HepG2 (cell line): ENCODE data around the gene CDH1. TPM values are rescaled to one million over a fixed set of nuclear protein-coding genes. Genes with fewer than 3 reads are reported as not detected.

Experiments used
- IRF2 ChIP-seq: IDR thresholded peaks from 2 replicates; pipeline ENCODE4 v1.6.1; 2018; ENCODE audit warnings: missing genetic modification reagents, missing compliant biosample characterization
- KIAA2018 ChIP-seq: sonication (generic); formaldehyde crosslinking; IDR thresholded peaks from 2 replicates; pipeline ENCODE4 v1.5.0; 2020; ENCODE audit warnings: mild to moderate bottlenecking, missing genetic modification reagents, borderline replicate concordance
- MED13 ChIP-seq: sonication (generic); formaldehyde crosslinking; IDR thresholded peaks from 2 replicates; pipeline ENCODE4 v1.5.0; 2020; ENCODE audit warnings: missing genetic modification reagents
- NFKBIZ ChIP-seq: IDR thresholded peaks from 2 replicates; pipeline ENCODE4 v1.6.1; 2018; ENCODE audit warnings: missing genetic modification reagents, missing compliant biosample characterization
- NRL ChIP-seq: sonication (generic); formaldehyde crosslinking; IDR thresholded peaks from 2 replicates; pipeline ENCODE4 v1.5.0; 2020; ENCODE audit warnings: missing genetic modification reagents, mild to moderate bottlenecking, moderate library complexity, borderline replicate concordance
- PITX1 ChIP-seq: sonication (generic); formaldehyde crosslinking; IDR thresholded peaks from 2 replicates; pipeline ENCODE4 v1.5.1; 2020; ENCODE audit warnings: mild to moderate bottlenecking, missing genetic modification reagents
- SALL1 ChIP-seq: sonication (generic); formaldehyde crosslinking; IDR thresholded peaks from 2 replicates; pipeline ENCODE4 v1.8.0; 2022; ENCODE audit warnings: mild to moderate bottlenecking, missing genetic modification reagents
- ZNF263 ChIP-seq: sonication (generic); formaldehyde crosslinking; IDR thresholded peaks from 2 replicates; pipeline ENCODE4 v1.4.0; 2020; ENCODE audit warnings: missing genetic modification reagents
- ZNF331 ChIP-seq: sonication (generic); formaldehyde crosslinking; IDR thresholded peaks from 2 replicates; pipeline ENCODE4 v1.4.0; 2020; ENCODE audit warnings: missing genetic modification reagents
- ZNF543 ChIP-seq: sonication (generic); formaldehyde crosslinking; IDR thresholded peaks from 2 replicates; pipeline ENCODE4 v1.4.0; 2020; ENCODE audit warnings: mild to moderate bottlenecking, missing genetic modification reagents
- ZNF746 ChIP-seq: sonication (generic); formaldehyde crosslinking; IDR thresholded peaks from 2 replicates; pipeline ENCODE4 v1.8.0; 2022; ENCODE audit warnings: mild to moderate bottlenecking, missing genetic modification reagents
- ZNF768 ChIP-seq: sonication (generic); formaldehyde crosslinking; IDR thresholded peaks from 2 replicates; pipeline ENCODE4 v1.4.0; 2020; ENCODE audit warnings: missing genetic modification reagents
- polyA plus RNA-seq, 8 experiments: library from polyadenylated mRNA; depleted of rRNA in 3 of 8; stranded (reverse) in 7 of 8; unstranded in 1 of 8; fragments of >200 nt; fragmentation: Illumina TruSeq in 4 of 8; extraction: Trizol in 4 of 8; gene quantifications; 2 replicates each; pipeline versions ENCODE4 v1.2.1 to v1.2.3, GENCODE V29; 2011 to 2016; ENCODE audit warnings: low read depth in 4 of 8, missing spikeins in 1 of 8, mixed read lengths in 1 of 8; ENCODE audit not compliant: insufficient read depth in 1 of 8
- total RNA-seq, 5 experiments: library from RNA; depleted of rRNA; stranded (reverse); fragments of >200 nt; fragmentation: Illumina TruSeq; extraction: Trizol; gene quantifications; 2 replicates each; pipeline ENCODE4 v1.2.3, GENCODE V29; 2016; ENCODE audit warnings: low read depth in 1 of 5
- TF ChIP-seq, protein P1 (sequence below): sonication (generic); formaldehyde crosslinking; IDR thresholded peaks from 2 replicates; pipeline ENCODE4 v1.5.1; 2020; ENCODE audit warnings: mild to moderate bottlenecking, missing genetic modification reagents
- TF ChIP-seq, protein P2 (sequence below): sonication (generic); formaldehyde crosslinking; IDR thresholded peaks from 2 replicates; pipeline ENCODE4 v1.4.0; 2020; ENCODE audit warnings: missing genetic modification reagents, borderline replicate concordance
- TF ChIP-seq, protein P3 (sequence below): sonication (generic); formaldehyde crosslinking; IDR thresholded peaks from 2 replicates; pipeline ENCODE4 v1.8.0; 2022; ENCODE audit warnings: mild to moderate bottlenecking, missing genetic modification reagents, borderline replicate concordance

CDH1 gene
- total and polyA plus RNA-seq, 2 of the 13 experiments (the other 11 are each of a cell fraction or from before 2014, with no cell fraction given) = 0.95 to 9.8 TPM

- TF ChIP-seq, protein P1, sequence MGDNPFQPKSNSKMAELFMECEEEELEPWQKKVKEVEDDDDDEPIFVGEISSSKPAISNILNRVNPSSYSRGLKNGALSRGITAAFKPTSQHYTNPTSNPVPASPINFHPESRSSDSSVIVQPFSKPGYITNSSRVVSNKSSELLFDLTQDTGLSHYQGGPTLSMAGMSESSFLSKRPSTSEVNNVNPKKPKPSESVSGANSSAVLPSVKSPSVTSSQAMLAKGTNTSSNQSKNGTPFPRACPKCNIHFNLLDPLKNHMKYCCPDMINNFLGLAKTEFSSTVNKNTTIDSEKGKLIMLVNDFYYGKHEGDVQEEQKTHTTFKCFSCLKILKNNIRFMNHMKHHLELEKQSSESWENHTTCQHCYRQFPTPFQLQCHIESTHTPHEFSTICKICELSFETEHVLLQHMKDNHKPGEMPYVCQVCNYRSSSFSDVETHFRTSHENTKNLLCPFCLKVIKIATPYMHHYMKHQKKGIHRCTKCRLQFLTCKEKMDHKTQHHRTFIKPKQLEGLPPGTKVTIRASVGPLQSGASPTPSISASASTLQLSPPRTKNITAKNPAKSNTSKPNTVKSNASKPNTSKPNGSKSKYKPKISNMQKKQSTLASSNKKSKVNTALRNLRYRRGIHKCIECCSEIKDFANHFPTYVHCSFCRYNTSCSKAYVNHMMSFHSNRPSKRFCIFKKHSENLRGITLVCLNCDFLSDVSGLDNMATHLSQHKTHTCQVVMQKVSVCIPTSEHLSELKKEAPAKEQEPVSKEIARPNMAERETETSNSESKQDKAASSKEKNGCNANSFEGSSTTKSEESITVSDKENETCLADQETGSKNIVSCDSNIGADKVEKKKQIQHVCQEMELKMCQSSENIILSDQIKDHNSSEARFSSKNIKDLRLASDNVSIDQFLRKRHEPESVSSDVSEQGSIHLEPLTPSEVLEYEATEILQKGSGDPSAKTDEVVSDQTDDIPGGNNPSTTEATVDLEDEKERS (CRISPR knock-in tag) = peak; percentile 73; the same call in 1 of the 2 replicates
- TF ChIP-seq ZNF331 (CRISPR knock-in tag) = peak; percentile 82
- TF ChIP-seq ZNF543 (CRISPR knock-in tag) = peak; percentile 92
- peak; percentile 79; the same call in 1 of the 2 replicates for TF ChIP-seq NRL (CRISPR knock-in tag)
- no peak; the same call in none of the 2 replicates for TF ChIP-seq ZNF768 (CRISPR knock-in tag)
- TF ChIP-seq, protein P2, sequence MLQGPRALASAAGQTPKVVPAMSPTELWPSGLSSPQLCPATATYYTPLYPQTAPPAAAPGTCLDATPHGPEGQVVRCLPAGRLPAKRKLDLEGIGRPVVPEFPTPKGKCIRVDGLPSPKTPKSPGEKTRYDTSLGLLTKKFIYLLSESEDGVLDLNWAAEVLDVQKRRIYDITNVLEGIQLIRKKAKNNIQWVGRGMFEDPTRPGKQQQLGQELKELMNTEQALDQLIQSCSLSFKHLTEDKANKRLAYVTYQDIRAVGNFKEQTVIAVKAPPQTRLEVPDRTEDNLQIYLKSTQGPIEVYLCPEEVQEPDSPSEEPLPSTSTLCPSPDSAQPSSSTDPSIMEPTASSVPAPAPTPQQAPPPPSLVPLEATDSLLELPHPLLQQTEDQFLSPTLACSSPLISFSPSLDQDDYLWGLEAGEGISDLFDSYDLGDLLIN (CRISPR knock-in tag) = no peak; the same call in 1 of the 2 replicates
- TF ChIP-seq IRF2 = peak; percentile 53
- peak; percentile 51; the same call in 1 of the 2 replicates for TF ChIP-seq ZNF263 (CRISPR knock-in tag)
- 0 out of 2 replicates have a peak, but pooled peaks have one; percentile 22 for TF ChIP-seq NFKBIZ (CRISPR knock-in tag)
- TF ChIP-seq, protein P3, sequence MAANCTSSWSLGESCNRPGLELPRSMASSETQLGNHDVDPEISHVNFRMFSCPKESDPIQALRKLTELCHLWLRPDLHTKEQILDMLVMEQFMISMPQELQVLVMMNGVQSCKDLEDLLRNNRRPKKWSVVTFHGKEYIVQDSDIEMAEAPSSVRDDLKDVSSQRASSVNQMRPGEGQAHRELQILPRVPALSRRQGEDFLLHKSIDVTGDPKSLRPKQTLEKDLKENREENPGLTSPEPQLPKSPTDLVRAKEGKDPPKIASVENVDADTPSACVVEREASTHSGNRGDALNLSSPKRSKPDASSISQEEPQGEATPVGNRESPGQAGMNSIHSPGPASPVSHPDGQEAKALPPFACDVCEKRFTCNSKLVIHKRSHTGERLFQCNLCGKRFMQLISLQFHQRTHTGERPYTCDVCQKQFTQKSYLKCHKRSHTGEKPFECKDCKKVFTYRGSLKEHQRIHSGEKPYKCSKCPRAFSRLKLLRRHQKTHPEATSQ (CRISPR knock-in tag) = peak; percentile 48; the same call in 1 of the 2 replicates
- TF ChIP-seq PITX1 = peak; percentile 80
- no peak; the same call in none of the 2 replicates for TF ChIP-seq ZNF746 (CRISPR knock-in tag)
- TF ChIP-seq MED13 (CRISPR knock-in tag) = no peak
- TF ChIP-seq SALL1 (CRISPR knock-in tag) = peak; percentile 67
- TF ChIP-seq KIAA2018 = no peak; the same call in 1 of the 2 replicates
Measured at GRCh38 chr16:68843482-68844210, 106.6 kb downstream of the CDH1 start, which contains the start of gene TANGO6 (continued).
